SJCRH30 (cell line): ENCODE measurements around the gene TEX22. TPM values are rescaled to one million over a fixed set of nuclear protein-coding genes. Genes with fewer than 3 reads are reported as not detected.
"Not testable (repeated sequence)": the region's sequence is repeated elsewhere in the genome, so short reads cannot be mapped to it uniquely, and the experiment has no call there.

Experiments
- DNase-seq, 2 experiments: peaks; one replicate each; pipeline ENCODE4 v3.0.0-alpha.2; 2015 to 2020
- H3K27ac ChIP-seq: fragments of 250-450 bp; sonication (Bioruptor Pico); 2 replicates; pipeline ENCODE4 v1.5.1; 2020; ENCODE audit warnings: mild to moderate bottlenecking, moderate library complexity
- H3K27me3 ChIP-seq: fragments of 250-450 bp; sonication (Bioruptor Pico); 2 replicates; pipeline ENCODE4 v1.5.1; 2020; ENCODE audit warnings: mild to moderate bottlenecking, moderate library complexity
- H3K36me3 ChIP-seq: fragments of 250-450 bp; sonication (Bioruptor Pico); 2 replicates; pipeline ENCODE4 v1.5.1; 2020; ENCODE audit warnings: mild to moderate bottlenecking, moderate library complexity
- H3K4me1 ChIP-seq: fragments of 250-450 bp; sonication (Bioruptor Pico); 2 replicates; pipeline ENCODE4 v1.5.1; 2020; ENCODE audit warnings: mild to moderate bottlenecking, moderate library complexity
- H3K4me3 ChIP-seq: fragments of 250-450 bp; sonication (Bioruptor Pico); 2 replicates; pipeline ENCODE4 v1.5.1; 2020; ENCODE audit warnings: mild to moderate bottlenecking, moderate library complexity
- H3K9me3 ChIP-seq: fragments of 250-450 bp; sonication (Bioruptor Pico); replicated peaks from 2 replicates; pipeline ENCODE4 v1.5.1; 2020; ENCODE audit warnings: mild to moderate bottlenecking, moderate library complexity
- total RNA-seq: library from RNA; depleted of rRNA; stranded (reverse); fragments of >200 nt; shearing (Covaris generic); gene quantifications from 2 replicates; pipeline ENCODE4 v1.2.3, GENCODE V29; 2014

The TEX22 gene
- total RNA-seq, 1 experiment from 2014 or later, result 0.06 TPM

DNA sequence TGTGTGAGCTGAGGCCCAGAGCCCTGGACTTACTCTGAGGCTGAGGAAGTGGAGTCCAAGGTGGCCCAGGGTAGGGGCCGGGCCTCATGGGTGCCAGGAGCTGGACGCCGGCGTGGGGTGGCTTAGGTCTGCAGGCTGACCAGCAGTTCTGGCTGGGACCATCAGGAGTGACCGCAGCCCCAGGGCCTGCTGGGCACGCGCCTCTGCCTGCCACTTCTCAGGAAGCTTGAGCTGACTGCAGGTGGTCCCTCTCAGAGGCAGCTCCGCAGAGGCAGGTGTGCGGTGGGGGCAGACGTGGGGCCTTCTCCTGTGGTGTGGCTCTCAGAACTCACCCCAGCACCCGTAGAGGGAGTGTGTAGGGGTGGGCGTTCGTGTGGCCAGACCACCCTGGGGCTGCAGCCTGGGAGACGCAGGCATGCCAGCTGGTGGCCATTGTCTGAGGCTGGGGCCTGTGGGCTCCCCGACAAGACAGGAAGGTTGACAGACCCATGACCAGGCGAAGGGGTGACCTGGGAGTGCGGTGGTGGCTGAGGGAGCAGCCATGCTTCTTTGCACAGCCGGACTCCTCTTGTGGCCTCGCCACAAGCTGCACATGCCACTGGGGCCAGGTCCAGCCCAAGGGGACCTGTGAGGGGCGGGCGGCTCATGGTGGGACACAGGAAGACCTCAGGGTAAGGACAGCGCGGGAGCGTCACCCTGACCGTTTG is 40.0 kb upstream of the TEX22 start:
- Histone ChIP-seq H3K27ac (no peak overlapping the region), H3K4me1 (no peaks in the 10 kb centered on the region), H3K27me3 (no peaks in the 10 kb centered on the region), H3K4me3 (no peak overlapping the region), H3K9me3 (no peaks in the 10 kb centered on the region), H3K36me3 (no peaks in the 10 kb centered on the region; the same call in 1 of the 2 replicates)
- no peak for DNase-seq

DNA sequence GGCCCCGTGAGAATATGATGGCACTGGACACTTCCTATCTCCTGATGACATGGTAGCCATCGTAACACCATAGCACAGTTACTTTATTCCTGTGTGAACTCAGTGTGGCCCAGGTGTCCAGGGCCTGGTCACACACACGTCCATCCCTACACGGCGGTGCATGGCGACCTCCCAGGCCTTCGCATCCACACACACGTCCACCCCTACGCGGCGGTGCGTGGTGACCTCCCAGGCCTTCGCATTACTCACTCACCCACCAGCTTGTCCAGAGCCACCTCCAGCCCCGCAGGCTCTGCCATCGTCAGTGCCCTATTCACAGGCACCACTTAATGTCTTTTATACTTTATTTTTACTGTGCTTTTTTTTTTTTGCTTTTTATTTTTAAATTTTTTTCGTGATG is 39.4 kb upstream of the TEX22 start:
- Histone ChIP-seq H3K9me3 (no peaks in the 10 kb centered on the region), H3K27ac (no peak overlapping the region), H3K27me3 (no peaks in the 10 kb centered on the region), H3K4me3 (no peak overlapping the region), H3K4me1 (no peaks in the 10 kb centered on the region), H3K36me3 (no peaks in the 10 kb centered on the region; the same call in 1 of the 2 replicates)
- DNase-seq, result no peak

DNA sequence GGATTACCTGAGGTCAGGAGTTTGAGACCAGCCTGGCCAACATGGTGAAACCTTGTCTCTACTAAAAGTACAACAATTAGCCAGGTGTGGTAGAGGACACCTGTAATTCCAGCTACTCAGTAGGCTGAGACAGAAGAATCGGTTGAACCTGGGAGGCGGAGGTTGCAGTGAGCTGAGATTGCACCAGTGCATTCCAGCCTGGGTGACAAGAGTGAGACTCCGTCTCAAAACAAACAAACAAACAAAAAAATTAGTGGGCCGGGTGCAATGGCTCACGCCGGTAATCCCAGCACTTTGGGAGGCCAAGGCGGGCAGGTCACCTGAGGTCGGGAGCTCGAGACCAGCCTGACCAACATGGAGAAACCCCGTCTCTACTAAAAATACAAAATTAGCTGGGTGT is 36.9 kb upstream of the TEX22 start:
- not testable (repeated sequence) for H3K27me3 ChIP-seq, H3K9me3 ChIP-seq, H3K36me3 ChIP-seq, H3K27ac ChIP-seq, DNase-seq, H3K4me3 ChIP-seq, H3K4me1 ChIP-seq

DNA sequence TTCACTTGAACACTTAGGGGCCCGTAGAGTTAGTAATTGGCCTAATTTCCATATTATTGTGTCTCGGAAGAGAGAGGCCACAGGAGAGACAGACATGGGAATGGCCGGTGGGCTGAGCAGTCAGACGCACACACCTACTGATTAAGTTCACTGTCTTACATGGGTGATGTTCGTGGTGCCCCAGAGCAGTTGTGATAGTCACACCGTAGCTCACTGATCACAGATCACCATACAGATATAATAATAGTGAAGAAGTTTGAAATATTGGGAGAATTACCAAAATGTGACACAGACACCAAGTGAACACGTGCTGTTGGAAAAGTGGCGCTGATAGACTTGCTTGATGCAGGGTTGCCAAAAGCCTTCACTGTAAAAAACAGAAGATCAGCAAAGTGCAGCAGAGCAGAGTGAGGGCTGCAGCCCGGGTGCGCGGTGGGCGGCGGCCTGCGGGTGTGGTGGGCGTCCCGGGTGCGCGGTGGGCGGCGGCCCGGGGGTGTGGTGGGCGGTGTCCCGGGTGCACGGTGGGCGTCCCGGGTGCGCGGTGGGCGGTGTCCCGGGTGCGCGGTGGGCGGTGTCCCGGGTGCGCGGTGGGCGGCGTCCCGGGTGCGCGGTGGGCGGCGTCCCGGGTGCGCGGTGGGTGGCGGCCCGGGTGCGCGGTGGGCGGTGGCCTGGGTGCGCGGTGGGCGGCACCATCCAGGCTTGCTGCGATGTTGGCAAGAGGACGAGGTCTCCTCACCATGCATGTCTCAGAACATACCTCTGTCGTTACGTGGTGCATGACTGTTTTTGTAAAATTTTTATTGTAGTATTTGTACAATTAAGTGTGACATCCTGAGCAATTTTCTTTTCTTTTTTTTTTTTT is 34.3 kb upstream of the TEX22 start:
- H3K9me3 ChIP-seq, result no peaks in the 10 kb centered on the region
- H3K27ac ChIP-seq, result no peak overlapping the region
- DNase-seq, result peak; percentile 41 to 49
- no peak overlapping the region for H3K4me3 ChIP-seq
- no peaks in the 10 kb centered on the region for H3K27me3 ChIP-seq
- H3K36me3 ChIP-seq, result no peaks in the 10 kb centered on the region
- no peaks in the 10 kb centered on the region for H3K4me1 ChIP-seq

DNA sequence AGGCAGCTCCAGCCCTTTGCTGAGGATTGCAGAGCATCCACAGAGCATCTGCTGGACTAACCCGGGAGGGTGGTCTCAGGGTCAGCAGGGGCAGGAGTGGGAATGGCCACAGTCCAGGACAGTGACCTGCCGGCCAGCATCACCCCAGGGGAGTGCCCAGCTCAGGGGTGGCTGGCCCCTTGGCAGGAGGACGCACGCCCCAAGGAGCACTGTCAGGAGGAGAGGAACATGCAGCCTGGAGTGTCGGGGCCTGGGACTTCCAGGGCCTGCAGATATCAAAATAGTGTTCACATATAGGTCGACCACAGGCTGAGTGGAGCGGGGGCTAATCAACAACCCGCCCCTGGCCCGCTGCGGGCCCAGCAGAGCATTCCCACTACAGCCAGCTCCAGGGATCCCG is 33.2 kb upstream of the TEX22 start:
- no peak overlapping the region for H3K27ac ChIP-seq
- no peaks in the 10 kb centered on the region for H3K36me3 ChIP-seq
- no peak overlapping the region for H3K4me3 ChIP-seq
- no peak for DNase-seq
- H3K27me3 ChIP-seq, result no peaks in the 10 kb centered on the region
- H3K9me3 ChIP-seq, result no peaks in the 10 kb centered on the region
- no peaks in the 10 kb centered on the region for H3K4me1 ChIP-seq

DNA sequence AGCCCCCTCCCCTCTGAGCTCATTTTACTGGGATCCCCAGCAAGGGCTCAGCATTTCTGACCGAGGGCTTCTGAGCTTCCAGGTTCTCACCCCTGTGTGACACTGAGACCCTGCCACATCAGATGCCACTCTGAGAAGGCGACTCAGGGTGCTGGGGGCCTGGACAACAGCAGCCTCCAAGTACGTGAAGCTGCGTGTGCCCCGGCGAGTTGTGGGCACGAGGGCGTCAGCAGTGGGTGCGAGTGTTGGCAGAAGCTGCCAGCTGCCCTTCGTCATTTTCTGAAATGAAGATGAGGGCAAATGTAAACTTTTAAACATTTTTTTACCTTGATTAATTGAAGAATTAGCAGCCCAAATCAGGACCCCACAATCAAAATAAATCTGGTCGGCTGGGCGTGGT is 32.7 kb upstream of the TEX22 start:
- H3K36me3 ChIP-seq, result no peaks in the 10 kb centered on the region
- H3K9me3 ChIP-seq, result no peaks in the 10 kb centered on the region
- no peak for DNase-seq
- H3K4me3 ChIP-seq, result no peak overlapping the region
- H3K27ac ChIP-seq, result no peak overlapping the region
- no peaks in the 10 kb centered on the region for H3K4me1 ChIP-seq
- H3K27me3 ChIP-seq, result no peaks in the 10 kb centered on the region

DNA sequence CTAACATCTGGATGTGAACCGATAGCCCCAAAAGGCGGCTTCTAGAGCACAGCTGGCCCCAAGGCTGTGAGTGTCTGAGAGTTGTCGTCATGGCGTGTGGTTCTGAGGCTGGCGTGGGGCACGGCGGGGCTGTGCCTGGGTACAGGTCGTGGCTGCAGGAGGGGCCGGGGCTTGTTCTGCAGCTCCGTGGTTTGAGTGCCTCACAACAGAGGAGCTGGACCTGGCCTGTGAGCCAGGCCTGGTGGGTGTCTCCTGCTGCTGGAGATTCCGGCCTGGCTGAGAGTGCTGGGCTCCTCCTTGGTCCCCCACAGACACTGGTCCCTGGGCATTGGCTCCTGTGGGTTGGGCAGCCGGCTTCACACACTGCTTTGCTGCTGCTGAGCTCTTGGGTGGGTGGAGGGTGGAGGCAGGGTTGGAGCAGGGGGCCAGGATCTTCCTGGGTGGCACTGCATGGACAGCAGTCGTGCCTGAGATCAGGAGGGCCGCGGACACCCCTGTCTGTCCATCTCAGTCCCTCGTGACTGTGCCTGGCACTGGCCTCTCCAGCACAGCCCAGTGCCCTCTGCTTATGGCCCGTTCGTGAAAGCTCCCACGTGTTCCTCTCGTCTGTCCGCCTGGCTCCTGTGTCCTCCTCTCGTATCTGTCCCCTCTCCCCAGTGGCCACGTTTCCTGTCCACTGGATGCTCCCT is 31.8 kb upstream of the TEX22 start:
- Histone ChIP-seq H3K9me3 (no peaks in the 10 kb centered on the region), H3K4me3 (no peak overlapping the region), H3K36me3 (no peaks in the 10 kb centered on the region), H3K27ac (no peak overlapping the region), H3K27me3 (no peaks in the 10 kb centered on the region), H3K4me1 (no peaks in the 10 kb centered on the region)
- DNase-seq, result no peak

DNA sequence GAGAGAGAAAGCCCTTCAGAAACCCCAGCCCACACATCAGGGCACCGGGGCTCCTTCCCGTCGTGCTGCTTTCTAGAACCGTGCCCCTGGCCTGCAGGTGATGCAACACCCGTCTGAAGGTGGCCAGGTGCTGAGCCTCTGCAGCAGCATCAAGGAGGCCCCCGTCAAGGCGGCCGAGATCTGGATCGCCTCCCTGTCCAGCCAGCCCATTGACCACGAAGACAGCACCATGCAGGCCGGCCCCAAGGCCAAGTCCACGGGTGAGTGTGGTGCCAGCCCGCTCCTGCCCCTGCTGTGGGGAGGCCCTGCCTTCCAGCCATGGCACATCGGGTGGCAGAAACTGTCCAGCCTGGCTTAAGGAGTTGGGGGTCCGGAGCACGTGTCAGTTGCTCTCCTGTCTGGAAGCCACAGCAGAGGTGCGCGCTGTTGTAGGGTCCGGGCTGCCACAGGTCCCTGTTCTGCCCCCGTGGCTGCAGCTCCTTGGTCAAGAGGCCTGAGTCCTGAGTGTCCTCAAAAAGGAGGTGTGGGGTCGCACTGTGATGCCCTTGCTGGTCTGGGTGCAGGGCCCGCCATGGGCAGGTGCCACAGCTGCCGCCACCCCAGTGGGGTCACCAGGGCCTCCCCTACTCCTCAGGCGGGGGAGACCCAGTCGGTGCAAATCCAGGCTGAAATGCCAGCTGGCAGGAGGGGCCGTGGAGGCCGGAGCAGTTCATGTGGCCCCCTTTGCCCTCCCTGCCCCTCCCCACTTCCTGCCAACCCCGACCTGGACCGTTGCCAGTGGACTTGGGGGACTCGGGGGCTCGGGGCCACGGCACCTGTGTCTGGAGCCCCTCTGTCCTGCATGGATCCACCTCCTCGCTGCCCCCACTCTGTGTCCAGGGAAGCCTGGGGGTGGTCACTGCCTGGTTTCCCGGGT is 31.0 kb upstream of the TEX22 start:
- Histone ChIP-seq H3K4me3 (no peak overlapping the region), H3K36me3 (no peaks in the 10 kb centered on the region), H3K4me1 (no peaks in the 10 kb centered on the region), H3K27me3 (no peaks in the 10 kb centered on the region), H3K9me3 (no peaks in the 10 kb centered on the region), H3K27ac (no peak overlapping the region)
- DNase-seq, result no peak

DNA sequence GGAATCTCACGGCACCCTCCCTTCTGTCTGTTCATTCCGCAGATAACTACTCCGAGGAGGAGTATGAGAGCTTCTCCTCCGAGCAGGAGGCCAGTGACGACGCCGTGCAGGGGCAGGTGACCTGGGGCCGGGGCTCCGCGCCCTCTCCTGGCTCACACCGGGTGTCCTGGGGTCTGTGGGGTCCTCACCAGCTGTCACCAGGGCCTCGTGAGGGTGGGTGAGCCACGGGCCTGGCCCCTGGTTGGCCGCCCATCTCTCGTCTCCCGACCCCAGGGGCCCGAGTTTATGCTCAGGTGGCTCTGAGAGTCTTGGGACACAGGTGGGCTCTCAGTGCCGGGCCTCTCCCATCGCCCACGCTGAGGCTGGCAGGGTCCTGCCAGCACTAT is 30.3 kb upstream of the TEX22 start:
- Histone ChIP-seq H3K4me3 (no peak overlapping the region), H3K27ac (no peak overlapping the region), H3K4me1 (no peaks in the 10 kb centered on the region), H3K36me3 (no peaks in the 10 kb centered on the region), H3K9me3 (no peaks in the 10 kb centered on the region), H3K27me3 (no peaks in the 10 kb centered on the region)
- no peak for DNase-seq

DNA sequence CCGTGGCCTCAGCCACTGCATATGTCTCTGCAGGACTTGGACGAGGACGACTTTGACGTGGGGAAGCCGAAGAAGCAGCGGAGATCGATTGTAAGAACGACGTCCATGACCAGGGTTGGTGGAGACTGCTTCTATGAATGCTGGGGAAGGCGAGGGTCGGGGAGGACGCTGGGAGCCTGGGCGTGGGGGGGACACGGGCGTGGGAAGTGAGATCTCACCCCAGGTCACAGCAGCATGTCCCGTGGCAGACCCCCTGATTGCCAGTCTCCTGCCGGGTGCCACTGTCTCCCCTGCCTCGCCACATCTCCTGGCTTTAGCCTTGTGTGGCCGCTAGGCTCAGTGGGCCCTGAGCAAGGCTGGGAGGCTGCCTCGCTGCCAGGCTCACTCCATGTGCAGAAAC is 29.9 kb upstream of the TEX22 start:
- Histone ChIP-seq H3K36me3 (no peaks in the 10 kb centered on the region), H3K9me3 (no peaks in the 10 kb centered on the region), H3K4me3 (no peak overlapping the region), H3K27me3 (no peaks in the 10 kb centered on the region), H3K27ac (no peak overlapping the region), H3K4me1 (no peaks in the 10 kb centered on the region)
- DNase-seq, result no peak

DNA sequence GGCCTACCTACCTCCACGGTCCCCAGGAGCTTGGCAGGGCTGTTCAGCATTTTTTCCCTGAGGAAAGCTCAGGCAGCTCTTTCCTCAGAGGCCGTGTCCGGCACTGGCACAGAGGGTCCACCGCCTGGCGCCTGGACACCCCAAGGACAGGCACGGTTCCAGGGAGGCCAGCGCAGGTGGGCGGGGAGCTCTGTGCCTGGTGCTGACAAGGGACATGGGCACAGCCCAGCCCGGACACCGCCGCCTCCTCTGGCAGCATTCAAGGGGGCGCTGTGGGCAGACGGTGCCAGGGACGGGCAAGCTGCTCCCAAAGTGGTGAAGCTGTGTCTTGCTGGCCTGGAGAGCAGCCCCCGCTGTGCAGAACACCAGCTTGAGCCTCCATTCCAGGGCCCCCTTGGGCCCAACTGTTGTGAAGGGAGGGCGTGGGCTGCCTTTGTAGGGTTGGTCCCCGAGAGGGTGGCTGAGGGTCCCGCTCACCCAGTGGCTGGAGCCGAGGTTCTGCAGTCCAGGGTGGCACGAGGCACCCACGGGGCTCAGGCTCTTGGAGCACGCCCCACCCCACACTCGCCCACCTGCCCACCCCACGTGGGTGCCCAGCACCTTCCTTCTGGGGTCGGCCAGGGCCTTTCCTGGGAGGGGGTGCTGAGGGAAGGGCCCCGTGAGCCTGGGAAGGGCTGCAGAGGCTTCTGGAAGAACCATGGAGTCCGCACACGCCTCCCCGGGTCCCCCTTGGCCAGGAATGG is 29.3 kb upstream of the TEX22 start:
- H3K4me3 ChIP-seq, result no peak overlapping the region
- H3K9me3 ChIP-seq, result no peaks in the 10 kb centered on the region
- H3K27ac ChIP-seq, result no peak overlapping the region
- H3K27me3 ChIP-seq, result no peaks in the 10 kb centered on the region
- H3K4me1 ChIP-seq, result no peaks in the 10 kb centered on the region
- DNase-seq, result no peak
- H3K36me3 ChIP-seq, result no peaks in the 10 kb centered on the region

DNA sequence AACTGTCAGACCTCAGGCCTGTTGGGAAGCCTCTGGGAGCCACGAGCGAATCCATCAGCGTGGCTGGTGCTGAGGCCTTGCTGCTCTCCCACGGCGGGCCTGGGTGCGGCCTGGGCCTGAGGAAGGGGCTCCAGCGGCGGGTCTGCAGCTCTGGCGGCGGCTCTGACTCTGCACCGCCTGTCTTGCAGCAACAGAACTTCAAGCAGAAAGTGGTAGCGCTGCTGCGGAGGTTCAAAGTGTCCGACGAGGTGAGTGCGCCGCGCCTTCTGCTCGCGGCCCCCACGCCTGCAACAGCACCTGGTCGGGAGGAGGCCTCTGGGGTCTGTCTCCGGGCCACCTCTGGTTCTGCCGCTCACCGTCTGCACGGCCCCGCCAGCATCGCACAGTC is 28.7 kb upstream of the TEX22 start:
- no peak for DNase-seq
- Histone ChIP-seq H3K4me3 (no peak overlapping the region), H3K9me3 (no peaks in the 10 kb centered on the region), H3K36me3 (no peaks in the 10 kb centered on the region), H3K4me1 (no peaks in the 10 kb centered on the region), H3K27ac (no peak overlapping the region), H3K27me3 (no peaks in the 10 kb centered on the region)

DNA sequence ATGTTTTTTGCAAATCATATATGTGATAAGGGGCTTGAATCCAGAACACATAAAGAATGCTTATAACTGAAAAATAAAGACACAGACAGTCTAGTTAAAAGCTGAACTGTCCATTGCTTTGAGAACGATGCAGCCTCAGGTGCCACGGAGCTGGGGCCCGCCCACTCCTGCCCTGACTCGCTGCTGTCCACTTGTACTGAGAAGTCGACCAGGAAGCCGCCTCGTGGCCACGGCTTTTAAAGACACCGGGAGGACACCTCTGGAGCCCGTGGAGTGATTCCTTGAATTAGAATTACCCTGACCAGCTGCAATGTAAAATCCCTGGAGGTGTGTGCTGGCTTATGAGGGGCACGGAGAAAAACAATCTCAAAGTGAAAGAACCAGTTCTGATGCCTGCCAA is 23.9 kb upstream of the TEX22 start:
- H3K9me3 ChIP-seq, result no peaks in the 10 kb centered on the region
- H3K27ac ChIP-seq, result no peak overlapping the region
- no peaks in the 10 kb centered on the region for H3K36me3 ChIP-seq
- DNase-seq, result no peak
- H3K27me3 ChIP-seq, result no peaks in the 10 kb centered on the region
- no peak overlapping the region for H3K4me3 ChIP-seq
- peaks cover 8% of the 10 kb centered on the region; the same call in 1 of the 2 replicates for H3K4me1 ChIP-seq

DNA sequence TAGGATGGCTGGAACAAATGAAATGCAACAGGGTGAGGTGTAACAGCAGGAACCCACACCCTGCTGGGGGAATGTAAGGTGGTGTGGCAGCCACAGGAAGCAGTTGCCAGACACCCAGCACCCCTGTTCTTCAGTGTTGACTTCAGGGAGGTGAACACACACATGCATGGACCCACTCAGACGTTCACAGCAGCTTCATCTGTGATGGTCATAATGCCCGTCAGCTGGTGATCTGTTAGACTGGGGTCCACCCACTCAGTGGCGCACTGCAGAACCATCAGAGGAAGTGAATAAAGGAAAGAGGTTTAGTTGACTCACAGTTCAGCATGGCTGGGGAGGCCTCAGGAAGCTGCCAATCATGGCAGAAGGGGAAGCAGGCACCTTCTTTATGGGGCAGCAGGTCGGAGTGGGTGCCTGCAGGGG is 22.7 kb upstream of the TEX22 start:
- H3K27me3 ChIP-seq, result no peaks in the 10 kb centered on the region
- no peak overlapping the region for H3K4me3 ChIP-seq
- peaks cover 11% of the 10 kb centered on the region; the same call in 1 of the 2 replicates for H3K4me1 ChIP-seq
- no peaks in the 10 kb centered on the region for H3K9me3 ChIP-seq
- H3K27ac ChIP-seq, result no peak overlapping the region
- no peaks in the 10 kb centered on the region for H3K36me3 ChIP-seq
- DNase-seq, result no peak
